HepG2 (cell line): ENCODE results near the gene POLE3. TPM values are rescaled to one million over a fixed set of nuclear protein-coding genes. Genes with fewer than 3 reads are reported as not detected.
A peak's percentile ranks its signal among the peaks of the same experiment; 100 is the strongest.

Source experiments
- ATAC-seq: fragments of 200-7000 bp; cut with Tn5 transposase; 3 replicates; pipeline ENCODE4 v1.9.1; 2020; ENCODE audit warnings: mild to moderate bottlenecking, moderate library complexity
- BruUV-seq: library from RNA; stranded (reverse); fragments of 400-500 nt; replicated peaks from 2 replicates; lab custom pipeline; 2021; lab: Mats Ljungman, UMichigan
- CTCF ChIA-PET: fragments of 300-600 bp; formaldehyde crosslinking; extraction: SDS; loops from one replicate; lab custom pipeline; 2021; ENCODE audit warnings: low total read pairs, inconsistent platforms, low intra/inter-chr PET ratio; lab: Yijun Ruan, JAX
- POLR2A ChIA-PET: fragments of 350-600 bp; sonication (Branson Sonifier 250); formaldehyde crosslinking; loops from one replicate; lab custom pipeline; 2020; ENCODE audit warnings: antibody characterized with exemption, inconsistent platforms; lab: Yijun Ruan, JAX
- DNase-seq: peaks from one replicate; pipeline ENCODE4 v3.0.0-alpha.2; 2015; ENCODE audit warnings: low spot score
- FAIRE-seq: peaks from 3 replicates; lab custom pipeline; 2011; peaks lifted over from hg19 to GRCh38; lab: Jason Lieb, UNC
- H2AFZ ChIP-seq: one replicate; pipeline ENCODE4 v1.6.1; 2011; ENCODE audit warnings: low read length, inconsistent platforms
- H3K27ac ChIP-seq: fragments of 300-600 bp; 3 replicates; pipeline ENCODE4 v1.8.0; 2011; ENCODE audit warnings: mixed run types, mild to moderate bottlenecking, mixed read lengths, low read length, inconsistent platforms; ENCODE audit not compliant: insufficient read depth; ENCODE audit errors: extremely low read length
- H3K27me3 ChIP-seq, 2 experiments: fragments of 200-600 bp in 1 of 2; 2 replicates in 1 of 2; 3 replicates in 1 of 2; pipeline versions ENCODE4 v1.6.0 to v1.8.0; 2011; ENCODE audit warnings: low read length in 2 of 2, mild to moderate bottlenecking in 2 of 2, moderate library complexity in 2 of 2, inconsistent platforms in 1 of 2; ENCODE audit not compliant: insufficient read depth in 2 of 2, control insufficient read depth in 1 of 2
- H3K36me3 ChIP-seq, 2 experiments: fragments of 200-600 bp in 1 of 2; replicated peaks in 1 of 2; 2 replicates in 1 of 2; 3 replicates in 1 of 2; pipeline versions ENCODE4 v1.5.1 to v1.8.0; 2011; ENCODE audit warnings: low read length in 2 of 2, inconsistent platforms in 1 of 2; ENCODE audit not compliant: insufficient read depth in 2 of 2, control insufficient read depth in 1 of 2
- H3K4me1 ChIP-seq: 2 replicates; pipeline ENCODE4 v1.5.1; 2012; ENCODE audit warnings: low read length, inconsistent platforms; ENCODE audit not compliant: insufficient read depth
- H3K4me2 ChIP-seq: 2 replicates; pipeline ENCODE4 v1.6.0; 2011; ENCODE audit warnings: low read depth, low read length, inconsistent platforms
- H3K4me3 ChIP-seq, 3 experiments: fragments of 200-600 bp in 1 of 3; sonication (generic), shearing (Covaris generic) in 1 of 3; replicated peaks in 1 of 3; 2 replicates each; pipeline ENCODE4 v1.5.1; 2011 to 2016; ENCODE audit warnings: low read length in 3 of 3, inconsistent platforms in 2 of 3, low read depth in 2 of 3, mild to moderate bottlenecking in 2 of 3, control low read depth in 1 of 3, mixed read lengths in 1 of 3; ENCODE audit not compliant: insufficient read depth in 1 of 3
- H3K79me2 ChIP-seq: one replicate; pipeline ENCODE4 v1.6.1; 2011; ENCODE audit warnings: low read length, inconsistent platforms; ENCODE audit not compliant: insufficient read depth
- H3K9ac ChIP-seq: 2 replicates; pipeline ENCODE4 v1.6.0; 2011; ENCODE audit warnings: mild to moderate bottlenecking, low read depth, low read length, inconsistent platforms; ENCODE audit not compliant: insufficient read depth
- H3K9me3 ChIP-seq: 2 replicates; pipeline ENCODE4 v1.5.1; 2012; ENCODE audit warnings: mild to moderate bottlenecking, low read length
- H4K20me1 ChIP-seq: 2 replicates; pipeline ENCODE4 v1.6.0; 2011; ENCODE audit warnings: inconsistent platforms, mild to moderate bottlenecking, low read length, moderate library complexity; ENCODE audit not compliant: insufficient read depth
- ATF1 ChIP-seq: IDR thresholded peaks from 2 replicates; pipeline ENCODE4 v1.6.1; 2016; ENCODE audit warnings: mild to moderate bottlenecking, control low read depth
- DPF2 ChIP-seq: sonication (generic); formaldehyde crosslinking; IDR thresholded peaks from 2 replicates; pipeline ENCODE4 v1.4.0; 2020; ENCODE audit warnings: mild to moderate bottlenecking, low read depth, missing genetic modification reagents, borderline replicate concordance
- ELF3 ChIP-seq: IDR thresholded peaks from 2 replicates; pipeline ENCODE4 v1.6.1; 2016; ENCODE audit warnings: missing genetic modification reagents, missing compliant biosample characterization
- GABPA ChIP-seq, 2 experiments: IDR thresholded peaks; 2 replicates each; pipeline ENCODE4 v1.6.1; 2011 to 2016; ENCODE audit warnings: low read depth in 2 of 2, low read length in 1 of 2, missing biosample characterization in 1 of 2, missing genetic modification characterization in 1 of 2
- KDM2A ChIP-seq: sonication (generic); formaldehyde crosslinking; IDR thresholded peaks from 2 replicates; pipeline ENCODE4 v1.4.0; 2020; ENCODE audit warnings: low read depth, missing genetic modification reagents, borderline replicate concordance
- MTA3 ChIP-seq: sonication (generic); formaldehyde crosslinking; IDR thresholded peaks from 2 replicates; pipeline ENCODE4 v1.4.0; 2020; ENCODE audit warnings: missing genetic modification reagents
- NCOA5 ChIP-seq: sonication (generic); formaldehyde crosslinking; IDR thresholded peaks from 2 replicates; pipeline ENCODE4 v1.4.0; 2020; ENCODE audit warnings: missing genetic modification reagents
- NFE2 ChIP-seq: sonication (generic); formaldehyde crosslinking; IDR thresholded peaks from 2 replicates; pipeline ENCODE4 v1.4.0; 2020; ENCODE audit warnings: missing genetic modification reagents
- RFX1 ChIP-seq: fragments of 450-650 bp; IDR thresholded peaks from 2 replicates; pipeline ENCODE4 v1.6.1; 2017
- SIN3A ChIP-seq: IDR thresholded peaks from 2 replicates; pipeline ENCODE4 v1.6.1; 2011; ENCODE audit warnings: low read depth, mild to moderate bottlenecking, control low read depth, low read length, borderline replicate concordance
- SKI ChIP-seq: fragments of 450-650 bp; IDR thresholded peaks from one replicate; pipeline ENCODE4 v1.6.1; 2018; ENCODE audit warnings: mild to moderate bottlenecking; ENCODE audit not compliant: partially characterized antibody
- SMYD3 ChIP-seq: sonication (generic); formaldehyde crosslinking; IDR thresholded peaks from 2 replicates; pipeline ENCODE4 v1.8.1; 2023; ENCODE audit warnings: mild to moderate bottlenecking, missing genetic modification reagents
- SP5 ChIP-seq: IDR thresholded peaks from 2 replicates; pipeline ENCODE4 v1.6.1; 2016; ENCODE audit warnings: low read depth, borderline replicate concordance
- SRF ChIP-seq: IDR thresholded peaks from 2 replicates; pipeline ENCODE4 v1.6.1; 2011; ENCODE audit warnings: mild to moderate bottlenecking, low read depth, low read length, moderate library complexity
- ZBTB20 ChIP-seq: sonication (generic); formaldehyde crosslinking; IDR thresholded peaks from 2 replicates; pipeline ENCODE4 v1.8.1; 2023; ENCODE audit warnings: missing genetic modification reagents, low read depth, mild to moderate bottlenecking, borderline replicate concordance
- ZFP1 ChIP-seq: IDR thresholded peaks from 2 replicates; pipeline ENCODE4 v1.6.1; 2016
- ZIK1 ChIP-seq: sonication (generic); formaldehyde crosslinking; IDR thresholded peaks from 2 replicates; pipeline ENCODE4 v1.5.0; 2020; ENCODE audit warnings: mild to moderate bottlenecking, low read depth, missing genetic modification reagents, borderline replicate concordance
- ZNF264 ChIP-seq: sonication (generic); formaldehyde crosslinking; IDR thresholded peaks from 2 replicates; pipeline ENCODE4 v1.4.0; 2020; ENCODE audit warnings: missing genetic modification reagents
- ZNF331 ChIP-seq: sonication (generic); formaldehyde crosslinking; IDR thresholded peaks from 2 replicates; pipeline ENCODE4 v1.4.0; 2020; ENCODE audit warnings: missing genetic modification reagents
- ZNF451 ChIP-seq: sonication (generic); formaldehyde crosslinking; IDR thresholded peaks from 2 replicates; pipeline ENCODE4 v1.5.0; 2020; ENCODE audit warnings: mild to moderate bottlenecking, missing genetic modification reagents
- ZNF530 ChIP-seq: sonication (generic); formaldehyde crosslinking; IDR thresholded peaks from 2 replicates; pipeline ENCODE4 v1.5.0; 2020; ENCODE audit warnings: low read depth, mild to moderate bottlenecking, missing genetic modification reagents
- ZNF639 ChIP-seq: conservative IDR thresholded peaks from 2 replicates; pipeline ENCODE4 v1.6.1; 2018; ENCODE audit warnings: missing genetic modification reagents
- ZNF75D ChIP-seq: sonication (generic); formaldehyde crosslinking; IDR thresholded peaks from 2 replicates; pipeline ENCODE4 v1.8.1; 2023; ENCODE audit warnings: missing genetic modification reagents, mild to moderate bottlenecking, borderline replicate concordance
- ZSCAN25 ChIP-seq: sonication (generic); formaldehyde crosslinking; IDR thresholded peaks from 2 replicates; pipeline ENCODE4 v1.8.0; 2022; ENCODE audit warnings: mild to moderate bottlenecking, missing genetic modification reagents
- WGBS: methylation state at CpG from one replicate; pipeline ENCODE4 v1.1.6; 2017; ENCODE audit warnings: low lambda C conversion rate; 5-methylcytosine and 5-hydroxymethylcytosine counted together
- in situ Hi-C: cut with HindIII; loops from 2 replicates; pipeline ENCODE4 v1.10.0; 2017; ENCODE audit warnings: low pct_unique_long_range_greater_than_20kb; ENCODE audit not compliant: extremely low pct_ligation_motif_present
- intact Hi-C: fragments of 100-400 bp; cut with micrococcal nuclease; formaldehyde crosslinking; loops from one replicate; pipeline ENCODE4 v1.10.0; 2022; ENCODE audit not compliant: unreplicated experiment
- polyA plus RNA-seq, 8 experiments: library from polyadenylated mRNA; depleted of rRNA in 3 of 8; stranded (reverse) in 7 of 8; unstranded in 1 of 8; fragments of >200 nt; fragmentation: Illumina TruSeq in 4 of 8; extraction: Trizol in 4 of 8; gene quantifications; 2 replicates each; pipeline versions ENCODE4 v1.2.1 to v1.2.3, GENCODE V29; 2011 to 2016; ENCODE audit warnings: low read depth in 4 of 8, missing spikeins in 1 of 8, mixed read lengths in 1 of 8; ENCODE audit not compliant: insufficient read depth in 1 of 8
- total RNA-seq, 5 experiments: library from RNA; depleted of rRNA; stranded (reverse); fragments of >200 nt; fragmentation: Illumina TruSeq; extraction: Trizol; gene quantifications; 2 replicates each; pipeline ENCODE4 v1.2.3, GENCODE V29; 2016; ENCODE audit warnings: low read depth in 1 of 5

Gene POLE3
- total and polyA plus RNA-seq, 2 of the 13 experiments (the other 11 are each of a cell fraction or from before 2014, with no cell fraction given) = 36.0 to 77.2 TPM

GRCh38 chr9:113395000-113395861 is 15.2 kb downstream of the POLE3 start:
- peak; percentile 85 for FAIRE-seq
- in situ Hi-C loops = no loop called here
- Histone ChIP-seq H3K79me2 (peaks cover 22% of the 10 kb centered on the region), H3K27me3 (no peaks in the 10 kb centered on the region), H3K4me2 (peak overlapping the region; percentile 60), H3K9me3 (no peaks in the 10 kb centered on the region), H3K9ac (peak overlapping the region; percentile 31; the same call in 1 of the 2 replicates), H3K27ac (peak overlapping the region; percentile 63), H3K4me3 (0 out of 6 replicates have a peak overlapping the region, but pooled peaks of 1 of the 3 experiments have one; percentile 22), H3K36me3 (peaks cover 8 to 27% of the 10 kb centered on the region in 2 experiments; a peak in 4 of 5 replicates), H4K20me1 (no peaks in the 10 kb centered on the region), H2AFZ (no peak overlapping the region), H3K4me1 (peaks cover 86% of the 10 kb centered on the region)
- ChIA-PET POLR2A (interaction anchor here (0.7 to 1.7 kb wide), 10 partner anchors 8 to 255 kb away, joined by 3 to 13 read pairs (median 4); partner anchors contain the start of genes C9orf43, CDC26, HDHD3 and POLE3), CTCF (no interaction called here)
- peak; percentile 89 for ATAC-seq
- BruUV-seq = no TSS peak
- DNase-seq = peak; percentile 87
- intact Hi-C loops = no loop called here
- WGBS = 69% methylated on average over 9 of the region's 9 CpGs
- TF ChIP-seq ZSCAN25 (CRISPR knock-in tag) (no peak), ZIK1 (CRISPR knock-in tag) (no peak), ZNF451 (CRISPR knock-in tag) (no peak), SKI (peak; percentile 90), ZBTB20 (CRISPR knock-in tag) (no peak), ZFP1 (CRISPR knock-in tag) (0 out of 2 replicates have a peak, but pooled peaks have one; percentile 61), RFX1 (no peak), SP5 (CRISPR knock-in tag) (peak; percentile 37; the same call in 1 of the 2 replicates), GABPA (IDR thresholded peaks at IDR 0.05; ENCODE audit: low read depth, low read length) (no peak), GABPA (CRISPR knock-in tag; IDR thresholded peaks at IDR 0.05; ENCODE audit: low read depth) (peak; percentile 39; the same call in 1 of the 2 replicates), NFE2 (CRISPR knock-in tag) (no peak), ZNF530 (CRISPR knock-in tag) (no peak), KDM2A (CRISPR knock-in tag) (peak; percentile 61; the same call in 1 of the 2 replicates), ZNF264 (CRISPR knock-in tag) (no peak), ZNF75D (no peak), ZNF639 (CRISPR knock-in tag) (0 out of 2 replicates have a peak, but pooled peaks have one; percentile 40), ATF1 (CRISPR knock-in tag) (0 out of 2 replicates have a peak, but pooled peaks have one; percentile 35), SRF (no peak), SIN3A (0 out of 2 replicates have a peak, but pooled peaks have one; percentile 52), DPF2 (CRISPR knock-in tag) (peak; percentile 82; the same call in 1 of the 2 replicates), NCOA5 (CRISPR knock-in tag) (no peak), ELF3 (CRISPR knock-in tag) (peak; percentile 88), SMYD3 (CRISPR knock-in tag) (peak; percentile 58; the same call in 1 of the 2 replicates), ZNF331 (CRISPR knock-in tag) (peak; percentile 49; the same call in 1 of the 2 replicates), MTA3 (CRISPR knock-in tag) (no peak)
